MCF 10A (cell line): ENCODE results near the gene DPP6. TPM values are rescaled to one million over a fixed set of nuclear protein-coding genes. Genes with fewer than 3 reads are reported as not detected.

ENCODE experiments used
- BruUV-seq: library from RNA; stranded (reverse); fragments of 400-500 nt; replicated peaks from 2 replicates; lab custom pipeline; 2021; lab: Mats Ljungman, UMichigan
- CTCF ChIA-PET: fragments of 300-600 bp; sonication (Branson Sonifier 250); formaldehyde crosslinking; extraction: SDS; loops from one replicate; lab custom pipeline; 2021; ENCODE audit warnings: antibody characterized with exemption, inconsistent platforms; lab: Yijun Ruan, JAX
- POLR2A ChIA-PET: fragments of 300-600, 350-650 bp; sonication (Branson Sonifier 250); formaldehyde crosslinking; extraction: SDS; loops from one replicate; lab custom pipeline; 2020; ENCODE audit warnings: antibody characterized with exemption, inconsistent platforms; lab: Yijun Ruan, JAX
- DNase-seq: peaks from one replicate; pipeline ENCODE4 v3.0.0-alpha.2; 2018; ENCODE audit not compliant: unreplicated experiment
- H3K27ac Mint-ChIP-seq: one replicate; pipeline ENCODE4 v1.8.0; 2022; ENCODE audit warnings: mild to moderate bottlenecking, low read depth, mixed read lengths; ENCODE audit not compliant: unreplicated experiment
- H3K27me3 Mint-ChIP-seq: one replicate; pipeline ENCODE4 v1.8.0; 2022; ENCODE audit warnings: mixed read lengths; ENCODE audit not compliant: insufficient read depth, unreplicated experiment
- H3K36me3 Mint-ChIP-seq: one replicate; pipeline ENCODE4 v1.8.0; 2022; ENCODE audit warnings: mild to moderate bottlenecking, moderate library complexity, mixed read lengths; ENCODE audit not compliant: insufficient read depth, unreplicated experiment
- H3K4me1 Mint-ChIP-seq: one replicate; pipeline ENCODE4 v1.8.0; 2022; ENCODE audit warnings: mixed read lengths; ENCODE audit not compliant: insufficient read depth, unreplicated experiment
- H3K4me3 Mint-ChIP-seq: one replicate; pipeline ENCODE4 v1.8.0; 2022; ENCODE audit warnings: mild to moderate bottlenecking, moderate library complexity, mixed read lengths; ENCODE audit not compliant: unreplicated experiment
- H3K9me3 Mint-ChIP-seq: one replicate; pipeline ENCODE4 v1.8.0; 2022; ENCODE audit warnings: mixed read lengths; ENCODE audit not compliant: unreplicated experiment
- intact Hi-C: fragments of 100-400 bp; cut with micrococcal nuclease; formaldehyde crosslinking; loops from 2 replicates; pipeline ENCODE4 v1.14.1; 2022
- total RNA-seq: library from RNA; stranded (reverse); gene quantifications from 2 replicates; pipeline ENCODE4 v1.2.3, GENCODE V29; 2022
- TF ChIP-seq, protein P1 (sequence below): fragments of 200-600 bp; IDR thresholded peaks from one replicate; pipeline ENCODE4 v1.8.0; 2022; ENCODE audit warnings: antibody characterized with exemption, mild to moderate bottlenecking; ENCODE audit not compliant: unreplicated experiment

DPP6 gene
- total RNA-seq, 1 experiment from 2014 or later, result not detected

DNA sequence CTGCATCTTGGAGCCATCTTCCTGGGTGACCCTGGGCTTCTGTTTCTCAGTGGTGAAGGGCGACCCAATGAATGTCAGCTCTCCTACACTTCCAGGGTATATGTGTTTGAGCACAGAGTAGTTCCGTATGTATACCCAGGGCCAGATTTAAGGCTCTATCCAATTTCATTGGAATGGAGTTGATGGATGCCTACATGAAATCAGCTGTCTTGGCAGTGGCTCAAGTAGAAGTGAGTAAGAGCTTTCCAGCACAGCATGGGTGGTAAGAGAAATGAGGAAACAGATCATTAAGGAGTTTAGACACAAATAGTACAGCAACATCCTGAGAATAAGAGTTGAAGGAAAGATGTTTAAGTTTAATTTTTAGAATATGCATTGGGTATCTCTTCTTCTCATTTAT lies 517.7 kb downstream of the DPP6 start:
- no peak for DNase-seq
- H3K27me3 Mint-ChIP-seq, result no peaks in the 10 kb centered on the region
- H3K9me3 Mint-ChIP-seq, result peaks cover 10% of the 10 kb centered on the region
- TF ChIP-seq, protein P1, sequence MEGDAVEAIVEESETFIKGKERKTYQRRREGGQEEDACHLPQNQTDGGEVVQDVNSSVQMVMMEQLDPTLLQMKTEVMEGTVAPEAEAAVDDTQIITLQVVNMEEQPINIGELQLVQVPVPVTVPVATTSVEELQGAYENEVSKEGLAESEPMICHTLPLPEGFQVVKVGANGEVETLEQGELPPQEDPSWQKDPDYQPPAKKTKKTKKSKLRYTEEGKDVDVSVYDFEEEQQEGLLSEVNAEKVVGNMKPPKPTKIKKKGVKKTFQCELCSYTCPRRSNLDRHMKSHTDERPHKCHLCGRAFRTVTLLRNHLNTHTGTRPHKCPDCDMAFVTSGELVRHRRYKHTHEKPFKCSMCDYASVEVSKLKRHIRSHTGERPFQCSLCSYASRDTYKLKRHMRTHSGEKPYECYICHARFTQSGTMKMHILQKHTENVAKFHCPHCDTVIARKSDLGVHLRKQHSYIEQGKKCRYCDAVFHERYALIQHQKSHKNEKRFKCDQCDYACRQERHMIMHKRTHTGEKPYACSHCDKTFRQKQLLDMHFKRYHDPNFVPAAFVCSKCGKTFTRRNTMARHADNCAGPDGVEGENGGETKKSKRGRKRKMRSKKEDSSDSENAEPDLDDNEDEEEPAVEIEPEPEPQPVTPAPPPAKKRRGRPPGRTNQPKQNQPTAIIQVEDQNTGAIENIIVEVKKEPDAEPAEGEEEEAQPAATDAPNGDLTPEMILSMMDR, result no peak
- no peaks in the 10 kb centered on the region for H3K36me3 Mint-ChIP-seq
- no peak overlapping the region for H3K4me3 Mint-ChIP-seq
- intact Hi-C loops, result no loop called here
- no peak overlapping the region for H3K27ac Mint-ChIP-seq
- ChIA-PET CTCF (interaction anchor here (0.7 to 1.4 kb wide), 6 partner anchors 10 to 267 kb away, joined by 3 to 7 read pairs (median 4); no protein-coding TSS in a partner anchor), POLR2A (no interaction called here)
- H3K4me1 Mint-ChIP-seq, result no peaks in the 10 kb centered on the region
- no TSS peak for BruUV-seq

DNA sequence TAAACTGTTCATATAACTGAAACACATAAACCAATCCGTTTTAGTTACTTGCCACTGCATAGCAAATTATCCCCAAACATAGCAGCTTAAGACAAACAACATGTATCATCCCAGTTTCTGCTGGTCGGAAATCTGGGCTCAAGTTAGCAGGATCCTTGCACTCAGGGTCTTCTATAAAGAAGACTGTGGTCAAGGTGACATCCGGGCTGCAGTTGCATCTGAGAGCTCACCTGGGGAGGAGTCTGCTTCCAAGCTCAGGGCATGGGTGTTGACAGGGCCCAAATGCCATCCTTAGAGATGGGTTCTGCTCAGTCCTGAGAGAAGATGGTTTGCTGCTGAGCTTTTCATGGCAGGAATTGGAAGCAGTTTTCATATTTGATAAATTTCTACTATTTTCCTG lies 519.6 kb downstream of the DPP6 start:
- CTCF ChIA-PET, result interaction anchor here (0.7 to 1.4 kb wide), 6 partner anchors 9 to 1713 kb away, joined by 3 to 4 read pairs (median 3); no protein-coding TSS in a partner anchor
- Mint-ChIP-seq H3K9me3 (peaks cover 10% of the 10 kb centered on the region), H3K36me3 (no peaks in the 10 kb centered on the region), H3K27ac (no peak overlapping the region), H3K27me3 (no peaks in the 10 kb centered on the region), H3K4me1 (no peaks in the 10 kb centered on the region), H3K4me3 (no peak overlapping the region)
- no peak for DNase-seq
- POLR2A ChIA-PET, result no interaction called here
- TF ChIP-seq, protein P1, result no peak
- no TSS peak for BruUV-seq
- intact Hi-C loops, result no loop called here

DNA sequence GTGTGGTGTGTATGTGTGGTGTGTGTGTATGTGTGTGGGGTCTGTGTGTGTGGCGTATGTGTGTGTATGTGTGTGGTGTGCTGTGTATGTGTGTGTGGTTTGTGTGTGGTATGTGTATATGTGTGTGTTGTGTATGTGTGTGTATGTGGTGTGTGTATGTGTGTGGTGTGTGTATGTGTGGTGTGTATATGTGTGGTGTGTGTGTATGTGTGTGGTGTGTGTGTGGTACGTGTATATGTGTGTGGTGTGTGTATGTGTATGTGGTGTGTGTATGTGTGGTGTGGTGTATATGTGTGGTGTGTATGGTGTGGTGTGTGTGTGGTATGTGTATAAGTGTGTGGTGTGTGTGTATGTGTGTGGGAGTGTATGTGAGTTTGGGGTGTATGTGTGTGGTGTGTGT lies 522.0 kb downstream of the DPP6 start:
- POLR2A ChIA-PET, result no interaction called here
- Mint-ChIP-seq H3K27ac (no peak overlapping the region), H3K27me3 (no peaks in the 10 kb centered on the region), H3K9me3 (peaks cover 16% of the 10 kb centered on the region), H3K4me1 (no peaks in the 10 kb centered on the region), H3K36me3 (no peaks in the 10 kb centered on the region), H3K4me3 (no peak overlapping the region)
- no TSS peak for BruUV-seq
- no peak for DNase-seq
- TF ChIP-seq, protein P1, result no peak
- CTCF ChIA-PET, result interaction anchor here (0.6 to 0.7 kb wide), 2 partner anchors 12 to 1089 kb away, joined by 4 read pairs; no protein-coding TSS in a partner anchor
- intact Hi-C loops, result no loop called here

DNA sequence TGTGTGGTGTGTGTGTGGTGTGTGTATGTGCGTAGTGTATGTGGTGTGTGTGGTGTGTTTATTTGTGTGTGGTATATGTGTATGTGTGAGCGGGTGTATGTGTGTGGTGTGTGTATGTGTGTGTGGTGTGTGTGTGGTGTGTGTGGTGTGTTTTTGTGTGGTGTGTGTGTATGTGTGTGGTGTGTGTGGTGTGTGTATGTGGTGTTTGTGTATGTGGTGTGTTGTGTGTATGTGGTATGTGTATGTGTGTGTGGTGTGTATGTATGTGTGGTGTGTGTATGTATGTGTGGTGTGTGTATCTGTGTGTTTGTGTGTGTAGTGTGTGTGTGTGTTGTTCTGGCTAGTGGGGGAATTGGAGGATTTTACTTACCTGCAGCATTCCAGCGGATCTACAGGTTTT lies 523.3 kb downstream of the DPP6 start:
- BruUV-seq, result no TSS peak
- CTCF ChIA-PET, result no interaction called here
- H3K4me1 Mint-ChIP-seq, result no peaks in the 10 kb centered on the region
- intact Hi-C loops, result no loop called here
- TF ChIP-seq, protein P1, result no peak
- H3K27me3 Mint-ChIP-seq, result no peaks in the 10 kb centered on the region
- no peaks in the 10 kb centered on the region for H3K36me3 Mint-ChIP-seq
- no peak overlapping the region for H3K27ac Mint-ChIP-seq
- POLR2A ChIA-PET, result no interaction called here
- DNase-seq, result no peak
- peaks cover 15% of the 10 kb centered on the region for H3K9me3 Mint-ChIP-seq
- H3K4me3 Mint-ChIP-seq, result no peak overlapping the region
